ENCODE data around the gene PLA2G2F. TPM values are rescaled to one million over a fixed set of nuclear protein-coding genes. Genes with fewer than 3 reads are reported as not detected.

PLA2G2F gene
- total and polyA plus RNA-seq, 9 donors: 0.02 to 0.30 (median 0.11) TPM; not detected in 5

GRCh38 chr1:20110679-20111078 lies 28.4 kb upstream of the PLA2G2F start:
- H3K36me3 ChIP-seq: no peaks in the 10 kb centered on the region
- DNase-seq: no peak
- H3K27me3 ChIP-seq: no peaks in the 10 kb centered on the region
- peaks cover 14% of the 10 kb centered on the region for H3K4me1 ChIP-seq (ENCODE audit: insufficient read depth)
- no peaks in the 10 kb centered on the region for H3K9me3 ChIP-seq
- no peak overlapping the region for H3K4me3 ChIP-seq
- TF ChIP-seq POLR2A (IDR thresholded peaks at IDR 0.05): no peak
- no peak overlapping the region for H3K27ac ChIP-seq
- intact Hi-C loops (cut with DNase I): no loop called here
- 65 to 85% (median 82%) methylated on average over 12 of the region's 12 CpGs for WGBS, 3 donors

- Histone ChIP-seq H3K4me3 (no peak overlapping the region), H3K9me3 (no peaks in the 10 kb centered on the region), H3K27me3 (no peaks in the 10 kb centered on the region), H3K36me3 (no peaks in the 10 kb centered on the region), H3K4me1 (ENCODE audit: insufficient read depth) (peaks cover 14% of the 10 kb centered on the region), H3K27ac (no peak overlapping the region)
- intact Hi-C loops (cut with DNase I): no loop called here
- TF ChIP-seq CTCF (IDR thresholded peaks at IDR 0.05) (no peak), POLR2A (IDR thresholded peaks at IDR 0.05) (no peak), EP300 (IDR thresholded peaks at IDR 0.05) (no peak)
- no peak for DNase-seq
- WGBS, 3 donors: 93 to 98% (median 97%) methylated on average over 5 of the region's 5 CpGs
These were observed 27.7 kb upstream of the PLA2G2F start for GRCh38 chr1:20111452-20111851.

- peaks cover 12% of the 10 kb centered on the region for H3K4me1 ChIP-seq (ENCODE audit: insufficient read depth)
- WGBS, 3 donors: 92 to 100% (median 95%) methylated on average over 3 of the region's 3 CpGs
- TF ChIP-seq EP300 (IDR thresholded peaks at IDR 0.05) (no peak), POLR2A (IDR thresholded peaks at IDR 0.05) (no peak), CTCF (IDR thresholded peaks at IDR 0.05) (no peak)
- H3K4me3 ChIP-seq: no peak overlapping the region
- DNase-seq: no peak
- H3K9me3 ChIP-seq: no peaks in the 10 kb centered on the region
- H3K36me3 ChIP-seq: no peaks in the 10 kb centered on the region
- H3K27ac ChIP-seq: no peak overlapping the region
- intact Hi-C loops (cut with DNase I): no loop called here
- H3K27me3 ChIP-seq: no peaks in the 10 kb centered on the region
These were observed 26.7 kb upstream of the PLA2G2F start for GRCh38 chr1:20112279-20113000.

- WGBS, 3 donors: 80 to 88% (median 87%) methylated on average over 15 of the region's 15 CpGs
- no peaks in the 10 kb centered on the region for H3K27me3 ChIP-seq
- H3K4me1 ChIP-seq (ENCODE audit: insufficient read depth): peaks cover 2% of the 10 kb centered on the region
- no peak for DNase-seq
- no peaks in the 10 kb centered on the region for H3K36me3 ChIP-seq
- no peak overlapping the region for H3K4me3 ChIP-seq
- H3K27ac ChIP-seq: no peak overlapping the region
- TF ChIP-seq POLR2A (IDR thresholded peaks at IDR 0.05) (no peak), CTCF (IDR thresholded peaks at IDR 0.05) (no peak), EP300 (IDR thresholded peaks at IDR 0.05) (no peak)
- intact Hi-C loops (cut with DNase I): no loop called here
- H3K9me3 ChIP-seq: no peaks in the 10 kb centered on the region
These were observed 25.0 kb upstream of the PLA2G2F start for GRCh38 chr1:20114021-20114648.

GRCh38 chr1:20115479-20115878 lies 23.6 kb upstream of the PLA2G2F start:
- H3K27ac ChIP-seq: no peak overlapping the region
- H3K27me3 ChIP-seq: no peaks in the 10 kb centered on the region
- TF ChIP-seq EP300 (IDR thresholded peaks at IDR 0.05) (no peak), CTCF (IDR thresholded peaks at IDR 0.05) (no peak), POLR2A (IDR thresholded peaks at IDR 0.05) (no peak)
- H3K36me3 ChIP-seq: no peaks in the 10 kb centered on the region
- no peak overlapping the region for H3K4me3 ChIP-seq
- 81 to 90% (median 82%) methylated on average over 4 of the region's 4 CpGs for WGBS, 3 donors
- H3K4me1 ChIP-seq (ENCODE audit: insufficient read depth): no peaks in the 10 kb centered on the region
- no peaks in the 10 kb centered on the region for H3K9me3 ChIP-seq
- no peak for DNase-seq
- intact Hi-C loops (cut with DNase I): no loop called here
